HG02610 (cell line): ENCODE measurements around the gene ECEL1.
"Not testable (repeated sequence)": the region's sequence is repeated elsewhere in the genome, so short reads cannot be mapped to it uniquely, and the experiment has no call there.

Source experiments
- ATAC-seq: cut with Tn5 transposase; IDR thresholded peaks from one replicate; pipeline ENCODE4 v1.9.1; 2021; ENCODE audit warnings: mild to moderate bottlenecking, moderate library complexity; ENCODE audit not compliant: unreplicated experiment

The ECEL1 gene, protein sequence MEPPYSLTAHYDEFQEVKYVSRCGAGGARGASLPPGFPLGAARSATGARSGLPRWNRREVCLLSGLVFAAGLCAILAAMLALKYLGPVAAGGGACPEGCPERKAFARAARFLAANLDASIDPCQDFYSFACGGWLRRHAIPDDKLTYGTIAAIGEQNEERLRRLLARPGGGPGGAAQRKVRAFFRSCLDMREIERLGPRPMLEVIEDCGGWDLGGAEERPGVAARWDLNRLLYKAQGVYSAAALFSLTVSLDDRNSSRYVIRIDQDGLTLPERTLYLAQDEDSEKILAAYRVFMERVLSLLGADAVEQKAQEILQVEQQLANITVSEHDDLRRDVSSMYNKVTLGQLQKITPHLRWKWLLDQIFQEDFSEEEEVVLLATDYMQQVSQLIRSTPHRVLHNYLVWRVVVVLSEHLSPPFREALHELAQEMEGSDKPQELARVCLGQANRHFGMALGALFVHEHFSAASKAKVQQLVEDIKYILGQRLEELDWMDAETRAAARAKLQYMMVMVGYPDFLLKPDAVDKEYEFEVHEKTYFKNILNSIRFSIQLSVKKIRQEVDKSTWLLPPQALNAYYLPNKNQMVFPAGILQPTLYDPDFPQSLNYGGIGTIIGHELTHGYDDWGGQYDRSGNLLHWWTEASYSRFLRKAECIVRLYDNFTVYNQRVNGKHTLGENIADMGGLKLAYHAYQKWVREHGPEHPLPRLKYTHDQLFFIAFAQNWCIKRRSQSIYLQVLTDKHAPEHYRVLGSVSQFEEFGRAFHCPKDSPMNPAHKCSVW

GRCh38 chr2:232487385-232488096 lies at the start of gene ECEL1:
Gene ECEL1, minus strand, starts transcription at chr2:232487834. Its CDS starts 1,181 bp downstream, at chr2:232486653.
- no peak for ATAC-seq

DNA sequence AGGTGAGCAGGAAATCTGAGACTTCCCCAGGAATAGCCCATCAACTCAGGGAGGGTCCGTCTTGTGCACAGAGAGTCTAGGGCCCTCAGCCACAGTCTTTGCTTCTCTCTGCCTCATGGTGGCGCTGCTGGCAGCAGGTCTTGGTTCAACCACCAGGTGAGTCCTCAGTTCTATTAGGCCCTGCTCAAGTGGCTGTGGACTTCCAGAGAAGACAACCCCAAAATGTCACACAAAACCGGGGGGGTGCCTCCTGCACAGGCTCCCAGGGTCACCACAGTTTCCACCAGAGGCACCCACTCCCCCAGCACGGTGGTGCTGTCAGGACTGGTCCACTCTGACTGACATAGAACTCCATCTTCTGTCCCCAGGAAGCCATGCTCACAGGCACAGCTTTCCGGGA lies 49.4 kb upstream of the ECEL1 start:
- no peak for ATAC-seq

DNA sequence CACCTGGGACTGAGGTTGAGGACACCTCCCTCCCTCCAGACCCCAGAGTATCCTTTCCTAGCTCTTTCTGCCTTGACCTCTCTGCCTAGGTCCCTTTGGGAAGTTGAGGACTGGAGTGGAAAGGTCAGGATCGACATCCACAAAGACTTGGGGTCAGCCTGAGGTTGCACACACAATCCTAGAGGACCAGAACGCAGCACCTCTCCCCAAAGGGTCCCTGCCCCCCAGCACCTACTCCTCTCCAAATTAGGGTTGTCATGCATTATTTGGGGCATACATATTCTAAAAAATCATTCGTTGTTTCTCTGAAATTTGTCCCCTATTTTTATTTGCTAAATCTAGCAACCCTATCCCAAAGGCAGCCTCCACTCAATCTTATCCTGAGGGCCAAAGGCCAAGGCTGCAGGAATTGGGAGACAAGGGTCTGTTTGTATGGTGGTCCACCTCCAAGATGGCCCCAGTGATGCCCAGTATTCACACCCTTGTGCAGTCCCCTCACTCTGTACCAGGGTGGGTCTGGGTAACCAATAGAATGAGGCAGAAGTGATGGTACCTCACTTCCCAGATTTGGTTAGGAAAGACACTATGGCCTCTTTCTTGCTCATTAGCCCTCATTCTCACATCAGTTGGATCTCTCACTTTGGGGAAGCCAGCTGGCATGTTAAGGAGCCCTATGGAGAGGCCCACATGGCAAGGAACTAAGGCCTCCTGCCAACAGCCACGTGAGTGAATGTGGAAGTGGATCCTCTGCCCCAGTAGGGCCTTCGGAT lies 48.3 kb upstream of the ECEL1 start:
- ATAC-seq: no peak

DNA sequence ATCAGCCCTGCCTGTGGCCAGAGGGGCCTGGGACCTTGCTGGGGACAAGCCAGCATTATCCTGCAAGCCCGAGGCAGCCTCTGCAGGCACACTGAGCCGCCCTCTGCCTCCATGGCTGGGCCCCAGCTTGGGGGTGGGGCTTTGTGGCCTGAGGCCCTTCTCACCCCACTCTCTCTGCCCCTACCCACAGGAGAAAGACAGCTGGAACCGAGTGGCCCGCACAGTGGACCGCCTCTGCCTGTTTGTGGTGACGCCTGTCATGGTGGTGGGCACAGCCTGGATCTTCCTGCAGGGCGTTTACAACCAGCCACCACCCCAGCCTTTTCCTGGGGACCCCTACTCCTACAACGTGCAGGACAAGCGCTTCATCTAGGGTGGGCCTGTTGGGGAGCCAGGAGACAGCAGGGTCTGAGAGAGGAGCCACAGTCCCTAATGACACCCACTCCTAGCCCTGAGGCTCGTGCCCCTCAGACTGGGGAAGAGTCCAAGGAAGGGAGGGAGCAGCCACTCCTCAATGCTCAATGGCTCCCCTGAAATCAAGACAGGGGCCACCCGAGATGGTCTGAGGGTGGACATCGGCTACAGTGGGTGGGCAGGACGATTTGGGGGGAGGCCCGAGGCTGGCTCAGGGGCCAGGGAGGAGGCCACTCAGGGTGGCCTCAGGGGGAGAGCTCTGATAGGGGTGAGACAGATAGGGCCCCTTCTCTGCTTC lies 47.5 kb upstream of the ECEL1 start:
- no peak for ATAC-seq

GRCh38 chr2:232533944-232534710 lies 46.5 kb upstream of the ECEL1 start:
- ATAC-seq: no peak

GRCh38 chr2:232532821-232533220 lies 45.2 kb upstream of the ECEL1 start:
- not testable (repeated sequence) for ATAC-seq

- no peak for ATAC-seq
Measured at GRCh38 chr2:232532419-232532818, 44.8 kb upstream of the ECEL1 start.

DNA sequence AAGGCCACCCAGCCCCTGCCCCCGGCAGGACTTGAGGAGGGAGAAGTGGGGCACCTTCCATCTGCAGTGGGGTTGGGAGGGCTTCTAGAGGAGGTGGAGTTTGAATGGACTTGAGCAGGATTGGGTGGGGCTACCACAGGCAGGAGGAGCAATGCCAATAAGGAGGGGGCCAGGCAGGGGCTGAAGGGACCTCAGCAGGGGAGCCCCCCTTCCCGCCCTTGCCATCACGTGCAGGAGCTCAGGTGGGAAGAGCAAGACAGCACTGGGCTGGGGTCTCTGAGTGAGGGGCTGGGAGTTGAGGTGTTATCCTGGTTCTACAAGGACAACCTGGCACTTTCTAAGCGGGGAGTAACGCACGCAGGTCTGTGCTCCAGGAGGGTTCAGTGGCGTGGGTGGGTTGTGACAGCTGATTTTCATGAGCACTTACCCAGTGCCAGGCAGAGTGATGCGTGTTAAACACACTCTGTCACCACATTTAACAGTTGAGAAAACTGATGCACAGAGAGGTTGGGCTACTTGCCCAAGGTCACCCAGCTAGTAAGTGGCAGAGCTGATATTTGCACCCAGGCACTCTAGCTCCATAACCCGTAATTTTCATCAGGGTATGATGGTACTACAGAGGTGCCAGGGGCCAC lies 43.1 kb upstream of the ECEL1 start:
- ATAC-seq: no peak

- ATAC-seq: no peak
Measured at GRCh38 chr2:232529806-232530547, 42.3 kb upstream of the ECEL1 start.

- no peak for ATAC-seq
Measured at GRCh38 chr2:232528746-232529460, 41.3 kb upstream of the ECEL1 start.

DNA sequence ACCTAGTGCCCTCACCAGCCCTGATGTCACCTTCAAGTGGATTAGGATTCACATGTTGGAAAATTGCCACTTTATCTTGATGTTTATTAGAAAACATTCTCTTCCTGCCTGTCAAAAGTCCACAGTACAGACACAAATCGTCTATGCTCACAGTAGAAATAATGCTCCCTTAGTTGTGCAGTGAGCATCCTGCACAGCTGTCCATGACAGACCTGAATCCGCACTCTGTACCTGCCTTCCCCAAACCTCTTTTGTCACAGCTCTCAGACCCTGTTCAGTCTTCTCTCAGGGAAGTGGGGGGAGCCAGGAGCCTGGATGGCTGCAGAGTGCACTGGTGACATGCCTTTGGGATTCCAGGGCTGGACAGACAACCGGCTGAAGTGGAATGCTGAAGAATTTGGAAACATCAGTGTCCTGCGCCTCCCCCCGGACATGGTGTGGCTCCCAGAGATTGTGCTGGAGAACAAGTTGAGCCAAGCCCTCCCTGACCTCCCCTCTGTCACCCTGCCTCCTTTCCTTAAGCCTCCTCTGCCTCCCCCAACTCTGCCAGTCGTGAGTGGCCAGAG lies 40.4 kb upstream of the ECEL1 start:
- ATAC-seq: no peak

- no peak for ATAC-seq
Measured at GRCh38 chr2:232526372-232526941, 38.8 kb upstream of the ECEL1 start.

DNA sequence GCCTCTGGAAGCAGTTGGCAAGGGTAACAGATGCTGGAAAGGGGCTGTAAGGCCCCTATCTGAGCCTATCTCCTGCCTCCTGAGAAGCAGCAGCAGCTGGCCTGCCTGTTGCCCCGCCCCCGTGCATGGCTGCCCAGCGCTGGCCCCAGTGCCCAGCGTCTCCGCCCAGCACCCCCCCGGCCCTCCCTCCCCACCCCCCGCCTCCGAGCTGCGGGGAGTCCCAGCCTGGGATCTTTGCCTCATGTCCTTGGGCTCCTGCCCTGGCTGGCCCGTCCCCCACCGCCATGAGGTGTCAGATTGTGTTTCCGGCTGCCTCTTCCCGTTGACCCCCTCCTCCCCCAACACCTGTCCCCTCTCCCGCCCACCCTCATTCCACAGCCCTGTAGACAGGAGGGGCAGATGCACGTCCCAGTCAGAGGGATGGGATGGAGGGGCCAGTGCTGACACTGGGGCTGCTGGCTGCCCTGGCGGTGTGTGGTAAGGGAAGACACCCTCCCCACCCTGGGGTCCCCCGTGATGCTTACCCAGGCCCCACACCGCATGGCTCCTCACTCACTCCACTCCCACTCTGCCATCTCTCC lies 38.2 kb upstream of the ECEL1 start, which contains the start of gene CHRND:
CHRND (plus strand) TSS at position 370 of the 581 bp plus-strand sequence; CDS start at position 426, 56 bp downstream.
- ATAC-seq: no peak

- ATAC-seq: no peak
Measured at GRCh38 chr2:232525199-232525598, 37.6 kb upstream of the ECEL1 start.

DNA sequence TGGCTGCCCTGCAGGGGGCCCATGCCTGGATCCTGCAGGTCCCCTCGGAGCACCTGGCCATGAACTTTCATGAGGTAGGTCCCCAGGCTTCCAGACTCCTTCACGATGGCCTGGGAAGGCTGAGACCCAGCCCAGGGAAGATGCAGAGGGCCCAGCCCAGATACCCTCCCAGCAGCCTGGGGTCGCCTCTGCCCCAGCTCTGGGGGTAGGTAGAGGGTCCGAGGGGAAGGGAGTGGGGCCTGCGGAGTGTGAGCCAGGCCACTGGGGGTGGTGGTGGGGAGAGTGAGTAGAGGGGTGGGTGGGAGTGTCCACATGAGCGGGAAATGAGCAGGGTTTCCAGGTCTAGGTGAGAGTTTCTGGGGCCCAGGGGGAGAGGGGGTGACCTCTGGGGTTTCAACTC lies 37.1 kb upstream of the ECEL1 start:
- no peak for ATAC-seq
